ENCODE measurements around the gene WNK4.
A peak's percentile ranks its signal among the peaks of the same experiment; 100 is the strongest.
"Not testable (repeated sequence)": the region's sequence is repeated elsewhere in the genome, so short reads cannot be mapped to it uniquely, and the experiment has no call there.

The WNK4 gene

DNA sequence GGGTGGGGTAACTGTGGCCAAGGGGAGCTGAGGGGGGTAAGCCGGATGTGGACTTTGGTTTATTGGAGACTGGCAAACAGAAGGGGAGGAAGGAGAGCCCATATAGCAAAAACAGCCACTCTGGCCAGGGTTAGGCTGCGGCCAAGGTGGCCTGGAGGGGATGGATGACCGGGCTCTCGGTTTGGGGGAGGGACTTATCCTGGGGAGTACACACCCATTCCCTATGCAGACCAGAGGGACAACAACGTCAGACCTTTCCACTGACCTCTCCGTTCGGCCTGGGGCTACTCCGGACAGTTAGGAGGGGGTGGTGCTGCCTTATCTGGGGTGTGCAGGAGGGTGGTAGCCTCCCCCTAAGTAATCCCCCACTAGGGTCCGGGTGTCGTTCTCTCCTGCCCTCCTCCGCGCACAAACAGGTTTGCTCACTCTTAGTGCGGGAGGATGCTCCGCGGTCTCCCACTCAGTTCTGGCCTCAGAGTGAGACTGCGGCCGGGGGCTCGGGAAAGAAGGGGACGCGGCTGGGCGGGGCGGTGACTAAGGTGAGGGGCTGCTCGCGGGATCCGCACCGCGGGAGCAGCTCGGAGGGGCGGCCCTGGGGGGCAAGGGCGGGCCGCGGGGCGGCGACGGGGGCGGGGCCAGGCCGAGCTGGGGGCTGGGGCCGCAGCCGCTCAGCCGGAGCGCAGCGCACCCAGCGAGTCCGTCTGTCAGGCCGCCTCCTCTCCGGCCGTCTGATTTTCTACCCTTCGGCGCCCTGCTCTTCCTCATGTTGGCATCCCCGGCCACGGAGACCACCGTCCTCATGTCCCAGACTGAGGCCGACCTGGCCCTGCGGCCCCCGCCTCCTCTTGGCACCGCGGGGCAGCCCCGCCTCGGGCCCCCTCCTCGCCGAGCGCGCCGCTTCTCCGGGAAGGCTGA lies at the start of gene WNK4:
Gene WNK4, plus strand, starts transcription at position 675 of the 915 bp plus-strand sequence. Its CDS starts 89 bp downstream, at position 764.
- peak; percentile 59 for DNase-seq

DNA sequence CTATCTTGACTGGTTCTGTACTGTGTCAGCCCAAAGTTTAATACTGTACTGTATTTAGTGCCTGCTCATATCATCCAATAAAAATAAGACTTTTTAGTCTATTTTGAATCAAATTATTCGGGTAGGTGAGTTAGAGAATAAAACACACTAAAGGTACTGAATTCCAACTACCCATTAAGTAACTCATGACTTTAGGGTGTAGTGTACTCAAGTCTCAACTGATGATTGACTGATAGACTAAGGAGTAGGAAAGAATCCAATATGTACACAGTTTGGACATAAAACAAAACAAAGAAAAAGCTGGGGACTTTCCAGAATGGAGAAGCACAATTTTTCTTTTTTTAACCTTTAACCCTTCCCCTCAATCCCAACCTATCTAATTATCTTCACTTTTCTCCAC lies 39.7 kb upstream of the WNK4 start:
- no peak for DNase-seq

GRCh38 chr17:42742916-42743315 lies 37.5 kb upstream of the WNK4 start:
- not testable (repeated sequence) for DNase-seq

DNA sequence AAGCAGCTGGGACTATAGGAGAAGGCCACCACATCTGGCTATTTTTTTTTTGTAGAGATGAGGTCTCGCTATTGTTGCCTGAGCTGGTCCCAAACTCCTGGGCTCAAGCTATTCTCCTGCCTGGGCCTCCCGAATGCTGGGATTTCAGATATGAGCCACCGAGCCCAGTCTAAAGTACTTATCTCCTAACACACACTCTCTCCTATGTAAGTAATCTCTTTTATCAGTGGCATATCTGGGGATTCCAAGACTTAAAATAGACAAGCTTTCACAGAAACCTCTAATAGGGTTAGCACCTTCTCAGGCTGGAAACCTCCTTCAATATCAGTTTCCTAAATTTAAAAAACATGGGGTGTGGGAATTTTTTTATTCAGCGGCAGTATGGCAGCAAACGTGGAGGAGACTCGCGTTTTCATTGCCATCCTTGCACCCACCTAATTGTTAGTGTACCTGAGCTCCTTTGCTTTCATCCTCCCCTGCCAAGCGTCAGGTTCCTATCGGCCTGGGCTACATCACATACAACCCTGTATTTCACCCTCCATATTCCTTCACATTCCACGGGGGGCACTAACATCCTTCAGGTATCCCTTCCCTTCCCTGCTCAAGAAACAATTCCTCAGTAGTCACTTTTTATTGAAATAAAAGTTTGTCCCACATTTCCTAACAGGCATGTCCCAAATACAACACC lies 36.7 kb upstream of the WNK4 start:
- peak; percentile 59 for DNase-seq

DNA sequence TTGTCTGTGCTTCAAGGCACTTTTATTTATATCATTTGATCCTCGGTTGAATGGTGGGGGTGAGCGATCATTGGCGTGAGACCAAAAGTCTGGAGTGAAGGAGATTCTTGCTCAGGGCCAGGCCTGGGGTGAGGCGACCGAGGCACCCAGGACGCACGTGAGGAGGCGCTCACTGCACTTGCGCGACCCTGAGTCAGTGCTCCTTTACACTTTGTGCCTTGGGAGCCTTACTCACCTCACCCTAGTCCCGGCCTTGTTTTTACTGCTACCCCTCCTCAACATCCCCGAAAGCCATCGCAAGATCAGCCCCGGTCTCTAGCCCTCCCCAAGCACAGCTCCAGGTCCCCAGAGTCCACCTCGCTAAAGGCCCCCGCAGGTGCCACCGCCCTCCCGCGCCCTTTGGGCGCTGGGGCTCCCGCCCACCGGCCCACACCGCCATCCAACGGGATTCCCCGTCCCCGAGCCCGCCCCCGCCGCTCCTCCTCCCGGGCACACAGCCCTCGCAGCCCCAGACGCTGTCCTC lies 36.1 kb upstream of the WNK4 start:
- DNase-seq: peak; percentile 95

DNA sequence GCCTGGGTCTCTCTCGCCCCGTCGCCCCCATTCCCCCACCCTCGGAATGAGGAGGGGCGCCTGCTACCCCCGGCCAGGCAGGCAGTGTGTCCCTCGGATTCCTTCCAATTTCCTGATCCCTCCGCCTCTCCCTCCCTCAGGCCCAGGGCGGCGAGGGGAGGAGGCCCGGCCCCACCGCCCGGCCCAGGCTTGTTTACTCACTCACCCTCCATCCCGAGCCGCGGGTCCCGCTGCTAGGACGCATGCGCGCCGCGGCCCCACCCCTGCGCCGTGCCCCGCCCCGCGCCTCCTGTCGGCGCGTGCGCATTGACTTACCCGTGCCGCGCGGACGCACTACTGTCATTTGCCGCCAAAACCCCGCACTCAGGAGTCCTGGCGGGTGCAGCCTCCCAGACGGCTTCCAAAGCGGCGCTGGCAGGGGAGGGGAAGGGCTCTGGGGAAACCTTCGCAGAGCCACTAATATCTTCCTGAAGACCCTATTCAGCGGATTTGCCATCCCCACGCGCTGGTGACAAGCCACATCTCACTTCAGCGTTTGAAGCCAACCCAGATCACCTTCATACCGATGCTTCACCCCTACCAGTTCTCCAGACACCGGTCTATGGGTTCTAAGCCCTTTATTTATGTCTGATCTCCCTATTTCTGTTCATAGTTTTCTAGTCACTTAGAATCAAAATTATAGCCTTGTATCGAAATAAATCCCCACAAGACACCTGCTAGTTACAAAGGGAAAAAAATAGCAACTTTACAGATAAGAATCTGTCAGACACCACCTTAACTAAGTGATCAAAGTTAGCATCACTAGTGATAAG lies 35.4 kb upstream of the WNK4 start, which contains the start of gene EZH1:
Gene EZH1, minus strand, starts transcription at position 235 of the 812 bp plus-strand sequence. CDS start 16,099 bp downstream, outside the sequence.
- DNase-seq: peak; percentile 98

DNA sequence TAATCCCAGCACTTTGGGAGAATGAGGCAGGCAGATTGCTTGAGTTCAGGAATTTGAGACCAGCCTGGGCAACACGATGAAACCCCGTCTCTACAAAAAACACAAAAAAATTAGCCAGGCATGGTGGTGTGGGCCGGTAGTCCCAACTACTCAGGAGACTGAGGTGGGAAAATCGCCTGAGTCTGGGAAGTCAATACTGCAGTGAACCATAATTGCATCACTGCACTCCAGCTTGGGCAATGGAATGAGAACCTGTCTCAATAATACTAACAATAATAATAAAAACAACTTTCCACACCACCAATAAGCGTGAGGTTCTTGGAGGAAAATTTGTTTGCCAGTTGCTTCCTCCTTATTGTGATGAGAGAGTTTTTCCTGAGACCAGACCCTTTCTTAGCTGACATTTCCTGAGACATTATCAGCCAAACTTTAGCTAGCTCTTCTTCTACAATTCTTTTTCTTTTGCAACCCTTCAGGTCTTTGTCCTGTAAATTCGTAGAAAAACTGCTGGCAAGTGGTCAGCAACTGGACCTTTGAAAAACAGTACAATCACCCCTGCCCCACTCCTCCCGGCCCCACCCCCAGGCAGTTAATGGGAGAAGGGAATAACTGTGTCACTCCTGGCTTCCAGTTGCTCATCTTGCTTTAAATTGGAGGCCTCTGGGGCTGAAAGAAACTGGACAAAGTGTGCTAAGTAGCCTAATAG lies 32.1 kb upstream of the WNK4 start:
- no peak for DNase-seq

GRCh38 chr17:42748908-42749798 lies 31.3 kb upstream of the WNK4 start:
- DNase-seq: peak; percentile 30

DNA sequence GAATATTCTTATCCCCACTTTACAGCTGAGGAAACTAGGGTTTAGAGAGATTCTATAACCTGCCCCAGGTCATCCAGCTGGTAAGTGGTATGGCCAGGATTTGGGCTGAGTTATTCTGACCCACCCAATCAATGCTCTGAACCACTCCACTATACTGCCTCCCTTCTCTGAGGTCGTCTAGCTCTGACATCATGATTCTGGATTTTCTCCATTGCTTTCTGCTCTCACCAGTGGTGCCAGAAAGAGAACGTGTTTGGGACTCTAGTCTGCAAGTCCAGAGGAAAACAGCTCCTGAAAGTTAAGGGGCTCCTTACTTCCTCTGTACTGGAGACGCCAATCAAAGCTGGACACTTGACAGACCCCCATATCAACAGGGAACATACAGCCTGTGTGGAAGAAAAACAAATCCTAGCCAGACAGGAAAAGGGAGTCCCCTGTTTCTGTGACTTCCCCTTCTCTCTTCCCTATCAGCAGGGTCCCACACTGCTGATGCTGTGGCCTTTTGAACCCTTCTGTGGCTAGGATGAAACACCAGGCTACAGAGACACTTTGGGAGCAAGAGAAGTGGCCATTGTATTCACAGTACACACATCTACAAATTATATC lies 29.6 kb upstream of the WNK4 start:
- no peak for DNase-seq

GRCh38 chr17:42751628-42752027 lies 28.8 kb upstream of the WNK4 start:
- no peak for DNase-seq

DNA sequence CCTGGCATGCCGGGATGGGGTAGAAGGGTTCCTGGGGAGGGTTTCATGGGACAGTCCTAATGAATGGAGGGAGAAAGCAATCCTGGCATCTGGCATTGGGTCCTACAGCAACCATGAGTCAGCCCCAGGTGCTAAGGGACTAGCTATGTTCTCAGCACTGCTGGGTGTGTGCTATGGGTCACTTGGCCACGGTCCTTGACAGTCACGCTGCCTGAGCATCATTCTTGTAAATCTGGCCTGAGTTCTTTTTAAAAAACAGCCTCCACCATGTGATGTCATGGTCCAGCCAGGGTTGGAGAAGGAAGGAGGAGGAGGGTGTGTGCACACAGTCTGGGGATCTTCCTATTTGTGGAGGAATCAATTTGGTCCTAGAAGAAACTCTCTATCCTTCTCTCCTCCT lies 25.6 kb upstream of the WNK4 start:
- DNase-seq: peak; percentile 91

GRCh38 chr17:42759982-42760651 lies 20.3 kb upstream of the WNK4 start:
- no peak for DNase-seq

DNA sequence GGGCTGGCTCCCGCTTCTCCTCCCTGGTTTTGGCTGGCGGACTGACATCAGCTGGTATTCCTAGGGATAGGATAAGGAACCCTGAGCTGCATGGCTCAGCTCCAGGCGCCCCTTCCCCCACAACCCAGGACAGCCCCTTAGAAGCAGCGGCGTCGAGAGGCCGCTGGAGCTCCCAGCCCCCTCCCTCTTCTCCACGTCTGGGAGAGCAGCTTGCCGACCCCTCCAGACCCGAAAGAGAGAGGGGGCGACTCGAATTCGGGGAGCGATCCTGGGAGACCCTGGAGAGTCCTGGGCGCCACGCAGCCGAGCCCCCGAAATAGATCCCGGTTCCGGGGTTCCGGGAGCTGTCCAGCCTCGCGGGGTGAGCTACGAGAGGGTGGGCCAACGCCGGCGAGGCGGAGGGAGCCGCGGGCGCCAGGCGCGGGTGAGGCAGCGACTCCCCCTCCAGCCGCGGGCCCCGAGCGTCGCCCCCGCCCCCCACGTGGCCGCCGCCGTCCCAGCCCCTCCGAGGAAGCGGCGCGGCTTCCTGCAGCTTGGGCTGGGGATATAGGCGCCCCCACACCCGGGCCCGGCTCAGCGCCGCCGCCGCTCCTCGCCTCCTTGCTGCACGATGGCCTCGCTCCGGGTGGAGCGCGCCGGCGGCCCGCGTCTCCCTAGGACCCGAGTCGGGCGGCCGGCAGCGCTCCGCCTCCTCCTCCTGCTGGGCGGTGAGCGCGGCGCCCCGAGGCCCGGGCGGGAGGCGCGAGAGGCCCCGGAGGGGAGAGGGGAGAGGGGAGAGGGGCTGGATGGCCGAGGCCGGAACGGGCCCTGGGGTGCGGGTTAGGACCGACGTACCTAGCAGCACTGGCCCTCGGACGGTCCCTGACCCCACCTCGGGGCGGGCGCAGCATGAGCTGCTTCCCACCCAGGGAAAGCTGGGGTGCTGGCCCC lies 19.5 kb upstream of the WNK4 start, which contains the start of gene RAMP2:
Gene RAMP2, plus strand, starts transcription at position 576 of the 930 bp plus-strand sequence. Its CDS starts 35 bp downstream, at position 611.
- peak; percentile 77 for DNase-seq

- no peak for DNase-seq
Measured at GRCh38 chr17:42761638-42762037, 18.8 kb upstream of the WNK4 start.

- DNase-seq: no peak
Measured at GRCh38 chr17:42766124-42766523, 14.3 kb upstream of the WNK4 start.

GRCh38 chr17:42767512-42767911 lies 12.9 kb upstream of the WNK4 start:
- DNase-seq: no peak

DNA sequence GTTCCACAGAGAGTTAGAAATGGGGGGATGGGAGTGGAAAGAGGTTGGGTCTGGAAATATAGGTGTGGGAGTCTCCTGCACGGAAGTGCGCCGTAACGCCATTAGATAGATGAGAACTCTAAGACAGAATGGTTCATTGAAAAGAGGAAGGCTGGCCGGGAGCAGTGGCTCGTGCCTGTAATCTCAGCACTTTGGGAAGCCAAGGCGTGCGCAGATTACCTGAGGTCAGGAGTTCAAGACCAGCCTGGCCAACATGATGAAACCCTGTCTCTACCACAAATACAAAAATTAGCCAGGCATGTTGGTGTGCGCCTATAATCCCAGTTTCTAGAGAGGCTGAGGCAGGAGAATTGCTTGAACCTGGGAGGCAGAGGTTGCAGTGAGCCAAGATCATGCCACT lies 12.4 kb upstream of the WNK4 start:
- DNase-seq: not testable (repeated sequence)

DNA sequence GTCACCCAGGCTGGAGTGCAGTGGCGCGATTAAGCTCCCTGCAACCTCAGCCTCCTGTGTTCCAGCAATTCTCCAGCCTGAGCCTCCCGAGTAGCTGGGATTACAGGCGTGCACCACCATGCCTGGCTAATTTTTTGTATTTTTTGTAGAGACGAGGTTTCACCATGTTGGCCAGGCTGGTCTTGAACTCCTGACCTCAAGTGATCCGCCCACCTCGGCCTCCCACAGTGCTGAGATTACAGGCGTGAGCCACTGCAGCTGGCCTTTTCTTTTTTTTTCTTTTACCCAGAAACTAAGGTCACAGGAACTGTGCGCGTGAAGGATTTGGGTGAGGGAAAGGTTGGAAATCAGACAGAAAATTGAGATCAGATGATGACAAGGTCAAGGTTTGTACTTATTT lies 10.4 kb upstream of the WNK4 start:
- not testable (repeated sequence) for DNase-seq

DNA sequence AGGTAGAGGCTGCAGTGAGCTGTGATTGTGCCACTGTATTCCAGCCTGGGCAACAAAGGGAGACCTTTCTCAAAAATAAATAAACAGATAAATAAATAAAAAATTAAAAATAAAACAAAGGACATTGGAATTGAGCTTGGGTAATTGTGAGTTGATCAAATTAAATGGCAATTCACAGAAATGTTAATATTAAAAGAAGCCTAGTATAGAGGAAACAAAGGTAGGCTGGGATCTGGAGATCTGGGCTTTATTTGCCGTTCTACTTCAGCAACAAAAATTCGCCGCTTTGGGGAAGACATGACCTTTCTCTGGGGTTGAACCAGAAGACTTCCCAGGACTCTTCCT lies 7.5 kb upstream of the WNK4 start:
- DNase-seq: peak; percentile 44

Data from DMS53 (cell line).